ENCODE data around the gene UHRF1.

GRCh38 chr19:4985551-4985991, 76.3 kb downstream of the UHRF1 start:
- TF ChIP-seq POLR2AphosphoS5 (IDR thresholded peaks at IDR 0.05; ENCODE audit: low read depth, low read length) (no peak), EZH2phosphoT487 (IDR thresholded peaks at IDR 0.05; ENCODE audit: borderline replicate concordance, low read depth) (no peak), MXI1 (IDR thresholded peaks at IDR 0.05; ENCODE audit: low read depth, low read length) (no peak)

Data from SK-N-SH (cell line).